Type B pancreatic cell (in vitro differentiated cells): ENCODE results near the gene MPIG6B. TPM values are rescaled to one million over a fixed set of nuclear protein-coding genes. Genes with fewer than 3 reads are reported as not detected.
A peak's percentile ranks its signal among the peaks of the same experiment; 100 is the strongest.

Source experiments
- DNase-seq: peaks from one replicate; pipeline ENCODE4 v3.0.0; 2021; ENCODE audit warnings: mixed read lengths; ENCODE audit not compliant: unreplicated experiment; ENCODE audit errors: extremely low spot score
- H3K27ac Mint-ChIP-seq: 2 replicates; pipeline ENCODE4 v1.8.0; 2021; ENCODE audit warnings: mild to moderate bottlenecking, mixed read lengths
- H3K27me3 Mint-ChIP-seq: 2 replicates; pipeline ENCODE4 v1.8.0; 2021; ENCODE audit warnings: mixed read lengths
- H3K36me3 Mint-ChIP-seq: 2 replicates; pipeline ENCODE4 v1.8.0; 2021; ENCODE audit warnings: mixed read lengths
- H3K4me1 Mint-ChIP-seq: one replicate; pipeline ENCODE4 v1.8.0; 2021; ENCODE audit warnings: mixed read lengths; ENCODE audit not compliant: unreplicated experiment
- H3K4me3 Mint-ChIP-seq: 2 replicates; pipeline ENCODE4 v1.8.0; 2021; ENCODE audit warnings: mild to moderate bottlenecking, mixed read lengths
- H3K9me3 Mint-ChIP-seq: 2 replicates; pipeline ENCODE4 v1.8.0; 2021; ENCODE audit warnings: mixed read lengths
- total RNA-seq: library from RNA; stranded (reverse); gene quantifications from 2 replicates; pipeline ENCODE4 v1.2.1, GENCODE V29; 2021; ENCODE audit warnings: low replicate concordance
- TF ChIP-seq, protein P1 (sequence below): fragments of 200-600 bp; sonication (generic); conservative IDR thresholded peaks from 2 replicates; pipeline ENCODE4 v1.5.0; 2021; ENCODE audit warnings: antibody characterized with exemption, mild to moderate bottlenecking

Gene MPIG6B
- total RNA-seq, 1 donor from 2014 or later = 0.41 TPM

DNA sequence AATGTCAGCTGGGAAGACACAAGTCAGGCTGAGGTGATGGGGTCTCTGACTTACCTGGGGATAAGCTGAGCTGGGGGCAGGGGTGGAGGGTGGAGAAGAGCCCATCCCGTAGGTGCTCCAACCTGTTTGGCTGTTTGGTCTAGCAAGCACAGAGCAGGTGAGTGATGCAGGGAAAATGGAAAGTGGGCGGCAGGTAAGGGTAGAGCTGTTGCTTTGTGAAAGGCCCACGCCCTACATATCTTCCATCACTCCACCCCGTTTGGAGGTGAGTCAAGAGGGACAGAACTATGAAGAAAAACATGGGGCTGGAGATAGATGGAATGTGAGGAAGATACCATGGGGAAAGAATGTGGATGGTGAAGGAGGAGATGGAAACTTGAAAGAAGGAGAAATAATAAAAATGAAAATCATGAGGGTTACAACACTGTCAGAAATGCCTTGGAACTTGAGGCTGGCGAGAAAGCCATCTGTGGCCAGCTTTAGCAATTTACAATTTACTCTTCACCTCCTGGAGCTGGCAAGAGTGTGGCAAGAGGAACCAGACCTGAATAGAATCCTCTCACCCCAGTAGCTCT is 2.9 kb upstream of the MPIG6B start:
- Mint-ChIP-seq H3K27ac (peak overlapping the region; percentile 90), H3K9me3 (peaks cover 5% of the 10 kb centered on the region), H3K4me3 (peak overlapping the region; percentile 67), H3K4me1 (peaks cover 23% of the 10 kb centered on the region), H3K27me3 (no peaks in the 10 kb centered on the region), H3K36me3 (no peaks in the 10 kb centered on the region)
- no peak for DNase-seq
- TF ChIP-seq, protein P1, sequence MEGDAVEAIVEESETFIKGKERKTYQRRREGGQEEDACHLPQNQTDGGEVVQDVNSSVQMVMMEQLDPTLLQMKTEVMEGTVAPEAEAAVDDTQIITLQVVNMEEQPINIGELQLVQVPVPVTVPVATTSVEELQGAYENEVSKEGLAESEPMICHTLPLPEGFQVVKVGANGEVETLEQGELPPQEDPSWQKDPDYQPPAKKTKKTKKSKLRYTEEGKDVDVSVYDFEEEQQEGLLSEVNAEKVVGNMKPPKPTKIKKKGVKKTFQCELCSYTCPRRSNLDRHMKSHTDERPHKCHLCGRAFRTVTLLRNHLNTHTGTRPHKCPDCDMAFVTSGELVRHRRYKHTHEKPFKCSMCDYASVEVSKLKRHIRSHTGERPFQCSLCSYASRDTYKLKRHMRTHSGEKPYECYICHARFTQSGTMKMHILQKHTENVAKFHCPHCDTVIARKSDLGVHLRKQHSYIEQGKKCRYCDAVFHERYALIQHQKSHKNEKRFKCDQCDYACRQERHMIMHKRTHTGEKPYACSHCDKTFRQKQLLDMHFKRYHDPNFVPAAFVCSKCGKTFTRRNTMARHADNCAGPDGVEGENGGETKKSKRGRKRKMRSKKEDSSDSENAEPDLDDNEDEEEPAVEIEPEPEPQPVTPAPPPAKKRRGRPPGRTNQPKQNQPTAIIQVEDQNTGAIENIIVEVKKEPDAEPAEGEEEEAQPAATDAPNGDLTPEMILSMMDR = no peak

DNA sequence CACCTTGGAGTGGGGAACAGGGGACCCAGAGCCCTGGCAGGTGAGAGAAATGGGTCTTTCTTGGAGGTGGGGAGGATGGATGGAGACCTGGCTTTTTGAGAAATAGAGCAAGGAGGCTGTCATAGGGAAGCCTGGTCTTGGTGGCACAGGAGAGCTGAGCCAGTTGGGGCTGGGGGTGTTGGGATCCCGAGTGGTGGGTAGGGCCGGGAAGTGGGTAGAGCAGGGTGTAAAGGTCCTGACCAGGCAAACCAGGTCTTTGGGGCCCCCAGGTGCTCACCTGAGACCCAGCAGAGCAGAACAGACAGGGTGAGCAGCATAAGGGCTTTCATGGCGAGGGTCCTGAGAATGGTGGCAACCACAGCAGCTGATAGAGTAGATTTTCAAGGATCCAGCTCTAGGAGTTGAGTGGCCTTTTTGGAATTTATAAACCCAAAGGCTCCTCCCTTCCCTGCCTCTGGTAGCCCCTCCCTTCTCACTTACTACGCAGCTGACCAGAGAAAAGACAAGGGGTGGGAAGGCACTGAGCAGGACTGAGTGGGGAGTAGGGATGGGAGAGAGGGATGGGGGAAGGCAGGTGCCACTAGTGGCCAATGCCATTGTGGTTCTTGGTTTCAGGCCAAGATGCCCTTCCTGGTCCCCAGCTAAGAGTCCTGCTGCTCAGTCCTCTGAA is 1.7 kb upstream of the MPIG6B start, which contains the start of gene LY6G6C:
TSS of gene LY6G6C (minus strand) at position 396 of the 670 bp plus-strand sequence. CDS start at position 329, 67 bp downstream.
- no peak for DNase-seq
- TF ChIP-seq, protein P1 = no peak
- peaks cover 5% of the 10 kb centered on the region for H3K9me3 Mint-ChIP-seq
- no peaks in the 10 kb centered on the region for H3K27me3 Mint-ChIP-seq
- peak within 1 kb of the TSS; percentile 90 for H3K27ac Mint-ChIP-seq
- H3K4me1 Mint-ChIP-seq = peaks cover 29% of the 10 kb centered on the region
- peak within 1 kb of the TSS; percentile 67 for H3K4me3 Mint-ChIP-seq
- H3K36me3 Mint-ChIP-seq = peaks cover 10% of the 10 kb centered on the region

DNA sequence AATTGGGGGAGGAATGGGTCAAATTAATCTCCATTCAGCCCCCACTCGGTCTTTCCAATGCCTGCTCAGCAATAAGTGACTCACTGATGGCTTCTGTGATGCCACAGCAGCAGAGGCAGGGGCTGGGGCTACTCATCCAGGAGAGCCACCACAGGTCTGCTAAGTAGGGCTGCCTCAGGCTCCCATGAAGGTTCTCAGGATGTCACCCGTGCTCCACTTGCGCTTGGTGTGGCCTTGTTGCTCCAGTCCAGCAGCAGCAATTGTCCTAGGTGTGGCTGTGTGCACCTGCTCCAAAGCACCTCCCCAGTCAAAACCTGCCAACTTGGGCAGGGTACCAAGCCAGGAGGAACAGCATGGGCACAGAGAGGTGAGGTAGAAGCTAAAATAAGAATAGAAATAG is 1.0 kb upstream of the MPIG6B start:
- Mint-ChIP-seq H3K36me3 (peaks cover 17% of the 10 kb centered on the region), H3K4me1 (peaks cover 34% of the 10 kb centered on the region), H3K27ac (no peak overlapping the region), H3K27me3 (no peaks in the 10 kb centered on the region), H3K9me3 (peaks cover 5% of the 10 kb centered on the region), H3K4me3 (no peak overlapping the region)
- TF ChIP-seq, protein P1 = no peak
- DNase-seq = no peak

DNA sequence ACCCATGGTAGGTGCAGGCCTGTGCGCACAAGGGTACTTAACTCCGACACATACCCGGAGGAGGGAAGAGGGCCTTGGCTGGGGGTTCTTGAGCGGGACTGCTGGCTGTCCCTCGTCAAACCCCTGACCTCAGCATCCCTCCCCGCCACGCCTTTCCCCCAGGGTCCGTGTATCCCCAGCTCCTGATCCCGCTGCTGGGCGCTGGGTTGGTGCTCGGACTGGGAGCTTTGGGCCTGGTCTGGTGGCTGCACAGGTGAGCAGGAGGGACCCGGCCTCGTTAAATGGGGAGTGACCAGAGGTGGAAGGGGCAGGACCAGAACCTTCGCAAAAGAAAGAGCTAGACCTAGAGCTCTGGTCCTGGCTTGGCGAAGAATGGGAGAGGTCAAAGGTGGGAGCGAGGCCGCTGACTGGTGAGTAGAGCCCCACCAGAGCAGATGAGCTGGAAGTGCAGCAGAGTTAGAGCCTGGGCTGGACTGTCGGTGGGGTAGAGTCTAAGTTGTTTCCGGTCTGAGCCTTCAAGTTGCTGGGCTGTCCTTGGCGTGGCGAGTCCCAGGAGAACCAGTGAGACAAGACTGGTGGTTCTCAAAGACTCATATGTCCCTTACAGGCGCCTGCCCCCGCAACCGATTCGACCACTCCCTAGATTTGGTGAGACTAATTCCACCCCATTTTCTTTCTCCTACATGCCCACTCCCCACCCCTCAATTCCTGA is 963 bp downstream of the MPIG6B start:
- peaks cover 5% of the 10 kb centered on the region for H3K9me3 Mint-ChIP-seq
- DNase-seq = no peak
- H3K4me1 Mint-ChIP-seq = peaks cover 16% of the 10 kb centered on the region
- TF ChIP-seq, protein P1 = no peak
- no peak overlapping the region for H3K4me3 Mint-ChIP-seq
- H3K27ac Mint-ChIP-seq = peak overlapping the region; percentile 13
- H3K27me3 Mint-ChIP-seq = no peaks in the 10 kb centered on the region
- peaks cover 21% of the 10 kb centered on the region for H3K36me3 Mint-ChIP-seq

DNA sequence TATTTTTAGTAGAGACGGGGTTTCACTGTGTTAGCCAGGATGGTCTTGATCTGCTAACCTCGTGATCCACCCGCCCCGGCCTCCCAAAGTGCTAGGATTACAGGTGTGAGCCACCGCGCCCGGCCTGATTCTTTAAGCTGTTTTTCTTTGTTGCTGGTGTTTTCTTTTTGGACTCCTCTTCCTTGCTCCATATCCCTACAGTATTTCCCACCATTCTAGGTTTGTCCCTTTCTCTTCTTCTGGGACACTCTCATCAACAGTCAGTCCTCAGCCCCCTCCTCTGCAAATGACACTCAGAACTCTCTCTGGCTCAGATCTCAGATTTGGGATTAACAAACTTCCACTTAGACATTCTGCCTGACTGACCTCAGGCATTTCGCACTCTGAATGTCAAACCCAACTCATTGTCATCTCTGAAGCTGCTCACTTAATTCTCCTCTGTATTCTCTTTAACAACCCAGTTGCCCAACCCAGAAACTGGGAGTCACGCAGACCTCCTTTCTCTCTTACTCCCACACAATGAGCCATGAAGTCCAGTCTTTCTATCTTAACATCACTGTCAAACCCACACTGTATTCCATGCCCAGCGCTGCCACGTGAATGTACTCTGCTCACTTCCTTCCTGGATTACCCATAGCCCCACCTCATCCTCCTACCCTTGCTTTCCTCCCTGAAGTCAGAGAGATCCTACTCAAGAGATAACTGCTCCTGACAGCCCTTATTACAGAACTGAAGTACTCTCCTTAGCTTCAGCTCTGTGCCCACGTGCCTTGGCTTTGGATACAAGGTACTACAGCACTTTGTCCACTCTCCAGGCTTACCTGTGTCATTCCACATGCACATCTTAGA is 2.6 kb downstream of the MPIG6B start:
- Mint-ChIP-seq H3K4me1 (peaks cover 19% of the 10 kb centered on the region), H3K27ac (peak overlapping the region; percentile 32), H3K36me3 (peaks cover 26% of the 10 kb centered on the region), H3K27me3 (no peaks in the 10 kb centered on the region), H3K9me3 (no peaks in the 10 kb centered on the region), H3K4me3 (no peak overlapping the region)
- TF ChIP-seq, protein P1 = no peak
- DNase-seq = no peak
